ENCODE data around the gene RGMA. TPM values are rescaled to one million over a fixed set of nuclear protein-coding genes. Genes with fewer than 3 reads are reported as not detected.

RGMA gene
- total and polyA plus RNA-seq, 2 donors (not counting 1 experiment from before 2014, with no cell fraction given), result 0.27 to 1.5 TPM

DNA sequence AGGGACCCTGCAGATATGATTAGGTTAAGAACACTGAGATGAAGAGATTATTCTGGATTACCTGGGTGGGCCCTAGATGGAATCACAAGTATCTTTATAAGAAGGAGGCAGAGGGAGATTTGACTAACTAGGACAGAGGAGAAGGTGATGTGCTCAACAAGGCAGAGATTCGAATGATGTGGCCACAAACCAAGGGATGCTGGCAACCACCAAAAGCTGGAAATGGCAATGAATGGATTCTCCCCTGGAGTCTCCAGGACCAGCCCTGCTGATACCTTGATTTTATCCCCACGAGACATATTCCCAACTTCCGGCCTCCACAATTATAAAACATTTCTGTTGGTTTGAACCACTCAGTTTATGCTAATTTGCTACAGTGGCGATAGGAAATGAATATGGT lies 42.9 kb downstream of the RGMA start:
- Histone ChIP-seq H3K27ac (ENCODE audit: insufficient read depth, low read length) (no peak overlapping the region), H4K20me1 (ENCODE audit: control insufficient read depth, extremely low read depth, insufficient read depth, low read length) (no peaks in the 10 kb centered on the region), H3K4me3 (replicated peaks in 1 of 4; ENCODE audit: control extremely low read depth in 1 of 4, insufficient read depth in 1 of 4, low read depth in 3 of 4, low read length in 4 of 4) (no peak overlapping the region), H3K27me3 (ENCODE audit: control insufficient read depth, insufficient read depth, low read length) (no peaks in the 10 kb centered on the region), H3K4me2 (ENCODE audit: extremely low read depth, insufficient read depth, low read length) (no peak overlapping the region), H3K36me3 (ENCODE audit: control insufficient read depth, insufficient read depth, low read length) (no peaks in the 10 kb centered on the region), H2AFZ (ENCODE audit: low read length) (no peak overlapping the region), H3K9me3 (ENCODE audit: control insufficient read depth, insufficient read depth, low read depth, low read length) (no peaks in the 10 kb centered on the region), H3K9ac (ENCODE audit: insufficient read depth, low read length) (no peak overlapping the region), H3K79me2 (ENCODE audit: control insufficient read depth, insufficient read depth, low read length) (no peaks in the 10 kb centered on the region), H3K4me1 (ENCODE audit: control insufficient read depth, extremely low read depth, insufficient read depth, low read length) (no peaks in the 10 kb centered on the region)
- DNase-seq (ENCODE audit: low read depth in 2 of 2), result no peak
- TF ChIP-seq EZH2 (IDR thresholded peaks at IDR 0.05; ENCODE audit: low read length, missing control alignments), result no peak
- TF ChIP-seq, protein P1, sequence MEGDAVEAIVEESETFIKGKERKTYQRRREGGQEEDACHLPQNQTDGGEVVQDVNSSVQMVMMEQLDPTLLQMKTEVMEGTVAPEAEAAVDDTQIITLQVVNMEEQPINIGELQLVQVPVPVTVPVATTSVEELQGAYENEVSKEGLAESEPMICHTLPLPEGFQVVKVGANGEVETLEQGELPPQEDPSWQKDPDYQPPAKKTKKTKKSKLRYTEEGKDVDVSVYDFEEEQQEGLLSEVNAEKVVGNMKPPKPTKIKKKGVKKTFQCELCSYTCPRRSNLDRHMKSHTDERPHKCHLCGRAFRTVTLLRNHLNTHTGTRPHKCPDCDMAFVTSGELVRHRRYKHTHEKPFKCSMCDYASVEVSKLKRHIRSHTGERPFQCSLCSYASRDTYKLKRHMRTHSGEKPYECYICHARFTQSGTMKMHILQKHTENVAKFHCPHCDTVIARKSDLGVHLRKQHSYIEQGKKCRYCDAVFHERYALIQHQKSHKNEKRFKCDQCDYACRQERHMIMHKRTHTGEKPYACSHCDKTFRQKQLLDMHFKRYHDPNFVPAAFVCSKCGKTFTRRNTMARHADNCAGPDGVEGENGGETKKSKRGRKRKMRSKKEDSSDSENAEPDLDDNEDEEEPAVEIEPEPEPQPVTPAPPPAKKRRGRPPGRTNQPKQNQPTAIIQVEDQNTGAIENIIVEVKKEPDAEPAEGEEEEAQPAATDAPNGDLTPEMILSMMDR (conservative IDR thresholded peaks at IDR 0.05 in 1 of 2, IDR thresholded peaks at IDR 0.05 in 1 of 2; ENCODE audit: low read depth in 1 of 2, low read length in 2 of 2), result no peak

GRCh38 chr15:93045191-93045785 lies 43.7 kb downstream of the RGMA start:
- Histone ChIP-seq H3K4me2 (ENCODE audit: extremely low read depth, insufficient read depth, low read length) (no peak overlapping the region), H3K4me3 (replicated peaks in 1 of 4; ENCODE audit: control extremely low read depth in 1 of 4, insufficient read depth in 1 of 4, low read depth in 3 of 4, low read length in 4 of 4) (no peak overlapping the region), H3K79me2 (ENCODE audit: control insufficient read depth, insufficient read depth, low read length) (no peaks in the 10 kb centered on the region), H3K27ac (ENCODE audit: insufficient read depth, low read length) (no peak overlapping the region), H3K4me1 (ENCODE audit: control insufficient read depth, extremely low read depth, insufficient read depth, low read length) (no peaks in the 10 kb centered on the region), H3K36me3 (ENCODE audit: control insufficient read depth, insufficient read depth, low read length) (no peaks in the 10 kb centered on the region), H2AFZ (ENCODE audit: low read length) (no peak overlapping the region), H3K9ac (ENCODE audit: insufficient read depth, low read length) (no peak overlapping the region), H3K27me3 (ENCODE audit: control insufficient read depth, insufficient read depth, low read length) (no peaks in the 10 kb centered on the region), H4K20me1 (ENCODE audit: control insufficient read depth, extremely low read depth, insufficient read depth, low read length) (no peaks in the 10 kb centered on the region), H3K9me3 (ENCODE audit: control insufficient read depth, insufficient read depth, low read depth, low read length) (no peaks in the 10 kb centered on the region)
- no peak for DNase-seq (ENCODE audit: low read depth in 2 of 2)
- TF ChIP-seq EZH2 (IDR thresholded peaks at IDR 0.05; ENCODE audit: low read length, missing control alignments), result no peak
- TF ChIP-seq, protein P1 (conservative IDR thresholded peaks at IDR 0.05 in 1 of 2, IDR thresholded peaks at IDR 0.05 in 1 of 2; ENCODE audit: low read depth in 1 of 2, low read length in 2 of 2), result no peak

GRCh38 chr15:93044301-93045190 lies 44.5 kb downstream of the RGMA start:
- no peak overlapping the region for H3K4me2 ChIP-seq (ENCODE audit: extremely low read depth, insufficient read depth, low read length)
- H3K36me3 ChIP-seq (ENCODE audit: control insufficient read depth, insufficient read depth, low read length), result no peaks in the 10 kb centered on the region
- H2AFZ ChIP-seq (ENCODE audit: low read length), result no peak overlapping the region
- H3K27me3 ChIP-seq (ENCODE audit: control insufficient read depth, insufficient read depth, low read length), result no peaks in the 10 kb centered on the region
- no peak for TF ChIP-seq EZH2 (IDR thresholded peaks at IDR 0.05; ENCODE audit: low read length, missing control alignments)
- TF ChIP-seq, protein P1 (conservative IDR thresholded peaks at IDR 0.05 in 1 of 2, IDR thresholded peaks at IDR 0.05 in 1 of 2; ENCODE audit: low read depth in 1 of 2, low read length in 2 of 2), result no peak
- no peak overlapping the region for H3K4me3 ChIP-seq (replicated peaks in 1 of 4; ENCODE audit: control extremely low read depth in 1 of 4, insufficient read depth in 1 of 4, low read depth in 3 of 4, low read length in 4 of 4)
- H3K27ac ChIP-seq (ENCODE audit: insufficient read depth, low read length), result no peak overlapping the region
- no peaks in the 10 kb centered on the region for H3K4me1 ChIP-seq (ENCODE audit: control insufficient read depth, extremely low read depth, insufficient read depth, low read length)
- H4K20me1 ChIP-seq (ENCODE audit: control insufficient read depth, extremely low read depth, insufficient read depth, low read length), result no peaks in the 10 kb centered on the region
- no peak overlapping the region for H3K9ac ChIP-seq (ENCODE audit: insufficient read depth, low read length)
- no peaks in the 10 kb centered on the region for H3K9me3 ChIP-seq (ENCODE audit: control insufficient read depth, insufficient read depth, low read depth, low read length)
- DNase-seq (ENCODE audit: low read depth in 2 of 2), result no peak
- H3K79me2 ChIP-seq (ENCODE audit: control insufficient read depth, insufficient read depth, low read length), result no peaks in the 10 kb centered on the region
